AG04450 (cell line): Measurements from ENCODE around the gene KRTAP10-2. TPM values are rescaled to one million over a fixed set of nuclear protein-coding genes. Genes with fewer than 3 reads are reported as not detected.

Experiments used
- CTCF ChIA-PET: fragments of 300-600, 350-600 bp; formaldehyde crosslinking; extraction: SDS; loops from one replicate; lab custom pipeline; 2022; ENCODE audit warnings: antibody characterized with exemption, inconsistent platforms; lab: Charles Lee
- POLR2A ChIA-PET: fragments of 350-600 bp; formaldehyde crosslinking; extraction: SDS; loops from one replicate; lab custom pipeline; 2021; ENCODE audit warnings: antibody characterized with exemption, inconsistent platforms; lab: Yijun Ruan, JAX
- DNase-seq: peaks from one replicate; pipeline ENCODE4 v3.0.0-alpha.2; 2011; ENCODE audit warnings: low read depth, low spot score
- H3K27ac ChIP-seq: one replicate; pipeline ENCODE4 v1.5.1; 2012; ENCODE audit warnings: low read depth, low read length, control low read depth
- H3K27me3 ChIP-seq: one replicate; pipeline ENCODE4 v1.6.0; 2012; ENCODE audit warnings: low read length; ENCODE audit not compliant: control insufficient read depth, insufficient read depth
- H3K4me3 ChIP-seq: 2 replicates; pipeline ENCODE4 v1.5.1; 2011; ENCODE audit warnings: mild to moderate bottlenecking, low read depth, low read length, control low read depth
- H3K9me3 ChIP-seq: 2 replicates; pipeline ENCODE4 v1.5.1; 2012; ENCODE audit warnings: low read length; ENCODE audit not compliant: control insufficient read depth, insufficient read depth
- polyA plus RNA-seq: library from polyadenylated mRNA; depleted of rRNA; stranded (reverse); fragments of >200 nt; gene quantifications from 2 replicates; pipeline ENCODE4 v1.2.3, GENCODE V29; 2011
- TF ChIP-seq, protein P1 (sequence below): IDR thresholded peaks from 2 replicates; pipeline ENCODE4 v1.5.1; 2011; ENCODE audit warnings: low read depth, low read length, control low read depth, inconsistent platforms

KRTAP10-2 gene
- polyA plus RNA-seq, 1 experiment = not detected

DNA sequence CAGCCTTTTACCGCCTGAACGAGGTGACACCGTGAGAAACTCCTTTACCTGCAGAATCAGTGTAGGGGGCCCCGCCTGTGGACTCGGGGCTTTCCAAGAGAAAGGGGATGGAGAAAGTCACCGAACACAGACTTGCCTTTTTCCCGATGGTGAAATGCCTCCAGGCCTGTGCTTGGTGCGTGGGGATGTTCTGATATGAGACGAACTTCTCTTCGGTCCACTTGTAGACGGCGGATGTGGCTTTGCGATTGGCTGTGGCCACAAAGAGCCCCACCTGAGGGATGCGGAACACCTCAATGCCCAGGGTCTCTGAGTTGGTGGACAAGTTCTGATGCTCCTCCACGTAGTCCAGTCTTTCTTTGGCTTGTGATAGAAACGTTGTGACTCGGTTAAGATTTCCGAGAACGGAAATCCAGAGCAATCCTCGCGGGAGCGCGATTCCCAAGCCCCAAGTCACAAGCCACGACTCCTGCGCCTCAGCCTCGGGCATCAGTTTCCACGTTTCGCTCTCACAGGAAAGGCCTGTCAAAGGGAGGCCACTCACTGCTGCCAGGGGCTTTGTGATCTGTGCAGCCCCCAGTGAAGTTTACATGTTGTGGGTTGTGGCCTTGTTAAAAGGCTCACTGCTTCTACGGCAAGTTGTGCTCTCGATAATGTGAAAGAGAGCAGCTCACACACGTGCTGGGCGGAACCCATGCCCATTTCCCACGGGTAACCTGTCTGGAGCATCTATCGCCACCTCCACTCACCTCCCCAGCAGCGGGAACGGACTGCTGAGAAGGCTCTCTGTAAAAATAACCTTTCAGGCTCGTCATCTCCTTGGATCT is 23.9 kb downstream of the KRTAP10-2 start:
- no peak for DNase-seq
- Histone ChIP-seq H3K9me3 (peaks cover 66% of the 10 kb centered on the region), H3K27me3 (no peaks in the 10 kb centered on the region), H3K27ac (no peak overlapping the region), H3K4me3 (no peak overlapping the region)
- ChIA-PET POLR2A (no interaction called here), CTCF (no interaction called here)
- TF ChIP-seq, protein P1, sequence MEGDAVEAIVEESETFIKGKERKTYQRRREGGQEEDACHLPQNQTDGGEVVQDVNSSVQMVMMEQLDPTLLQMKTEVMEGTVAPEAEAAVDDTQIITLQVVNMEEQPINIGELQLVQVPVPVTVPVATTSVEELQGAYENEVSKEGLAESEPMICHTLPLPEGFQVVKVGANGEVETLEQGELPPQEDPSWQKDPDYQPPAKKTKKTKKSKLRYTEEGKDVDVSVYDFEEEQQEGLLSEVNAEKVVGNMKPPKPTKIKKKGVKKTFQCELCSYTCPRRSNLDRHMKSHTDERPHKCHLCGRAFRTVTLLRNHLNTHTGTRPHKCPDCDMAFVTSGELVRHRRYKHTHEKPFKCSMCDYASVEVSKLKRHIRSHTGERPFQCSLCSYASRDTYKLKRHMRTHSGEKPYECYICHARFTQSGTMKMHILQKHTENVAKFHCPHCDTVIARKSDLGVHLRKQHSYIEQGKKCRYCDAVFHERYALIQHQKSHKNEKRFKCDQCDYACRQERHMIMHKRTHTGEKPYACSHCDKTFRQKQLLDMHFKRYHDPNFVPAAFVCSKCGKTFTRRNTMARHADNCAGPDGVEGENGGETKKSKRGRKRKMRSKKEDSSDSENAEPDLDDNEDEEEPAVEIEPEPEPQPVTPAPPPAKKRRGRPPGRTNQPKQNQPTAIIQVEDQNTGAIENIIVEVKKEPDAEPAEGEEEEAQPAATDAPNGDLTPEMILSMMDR = no peak

DNA sequence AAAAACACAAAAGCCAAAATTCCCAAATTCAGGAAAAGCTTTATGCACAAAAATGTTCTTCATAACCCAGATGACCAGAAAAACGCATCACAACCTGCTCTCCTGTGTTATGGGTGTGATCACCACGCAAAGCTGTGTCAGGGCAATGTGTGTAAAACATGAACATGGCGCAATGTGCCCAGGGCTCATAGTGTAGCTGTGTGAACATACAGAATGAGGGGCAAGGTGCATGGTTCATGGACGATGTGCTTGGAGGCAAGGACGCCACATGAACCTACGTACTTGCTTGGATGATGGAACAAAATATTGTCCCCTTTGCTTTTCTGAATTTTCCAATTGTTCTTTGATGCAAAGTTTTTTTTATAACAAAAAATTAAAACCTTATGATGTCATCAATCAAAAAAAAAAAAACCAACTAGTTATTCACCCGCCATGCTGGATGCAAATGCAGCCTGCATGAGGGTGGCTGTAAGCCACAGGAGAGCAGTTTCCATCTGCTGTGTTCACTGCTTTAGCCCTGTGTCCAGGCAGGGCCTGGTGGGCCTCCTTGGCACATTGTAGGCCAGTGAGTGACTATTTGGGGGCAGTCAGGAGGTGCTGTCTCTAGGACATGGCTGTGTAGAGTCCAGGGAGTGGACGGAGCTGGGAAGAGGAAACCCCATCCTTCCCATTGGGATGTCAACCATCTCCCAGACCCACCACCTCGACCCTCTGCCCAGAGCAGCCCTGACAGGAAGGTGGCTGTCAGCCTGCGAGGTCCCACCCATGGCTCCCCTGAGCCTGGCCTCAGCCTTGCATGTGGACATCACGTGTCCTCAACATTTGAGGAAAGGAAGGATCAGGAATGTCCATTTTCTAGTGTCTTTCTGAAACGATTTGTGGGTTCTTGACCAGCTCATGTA is 25.0 kb downstream of the KRTAP10-2 start:
- CTCF ChIA-PET = no interaction called here
- no peak for DNase-seq
- Histone ChIP-seq H3K27ac (no peak overlapping the region), H3K4me3 (no peak overlapping the region), H3K9me3 (peaks cover 67% of the 10 kb centered on the region), H3K27me3 (no peaks in the 10 kb centered on the region)
- TF ChIP-seq, protein P1 = no peak
- POLR2A ChIA-PET = no interaction called here

DNA sequence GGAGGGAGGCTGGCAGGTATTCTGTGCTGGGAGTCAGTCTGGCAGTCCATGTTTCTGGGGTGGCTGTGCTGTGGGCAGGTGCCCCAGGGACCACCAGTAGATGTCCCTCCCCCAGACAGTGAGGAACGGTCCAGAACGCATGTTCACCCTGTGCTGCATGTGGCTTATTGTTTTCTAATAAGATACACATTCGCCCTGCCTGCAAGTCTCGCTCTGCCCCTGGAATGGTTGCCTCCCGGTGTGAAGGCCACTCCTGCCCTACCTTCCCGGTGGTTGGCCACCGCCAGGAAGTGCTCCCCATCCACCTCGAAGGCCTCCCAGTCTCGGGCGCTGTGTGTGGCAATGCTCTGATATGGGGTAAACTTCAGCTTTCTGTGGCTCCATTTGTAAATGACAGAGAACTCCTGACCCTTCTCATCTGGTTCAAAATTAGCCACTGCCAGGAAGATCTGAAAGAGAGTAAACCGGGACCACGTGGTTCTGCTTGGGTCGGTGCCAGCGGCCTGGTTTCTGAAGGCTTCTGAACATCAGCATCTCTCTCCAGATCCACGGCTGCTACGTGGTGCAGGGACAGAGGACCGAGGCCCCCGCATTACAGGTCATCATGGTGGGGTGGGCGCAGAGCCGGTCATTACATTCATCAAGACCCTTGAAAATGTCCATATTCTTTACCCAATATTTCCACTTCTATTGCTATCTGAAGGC is 25.8 kb downstream of the KRTAP10-2 start:
- Histone ChIP-seq H3K9me3 (peaks cover 68% of the 10 kb centered on the region), H3K27me3 (no peaks in the 10 kb centered on the region), H3K27ac (no peak overlapping the region), H3K4me3 (no peak overlapping the region)
- DNase-seq = no peak
- TF ChIP-seq, protein P1 = no peak
- CTCF ChIA-PET = no interaction called here
- POLR2A ChIA-PET = no interaction called here

DNA sequence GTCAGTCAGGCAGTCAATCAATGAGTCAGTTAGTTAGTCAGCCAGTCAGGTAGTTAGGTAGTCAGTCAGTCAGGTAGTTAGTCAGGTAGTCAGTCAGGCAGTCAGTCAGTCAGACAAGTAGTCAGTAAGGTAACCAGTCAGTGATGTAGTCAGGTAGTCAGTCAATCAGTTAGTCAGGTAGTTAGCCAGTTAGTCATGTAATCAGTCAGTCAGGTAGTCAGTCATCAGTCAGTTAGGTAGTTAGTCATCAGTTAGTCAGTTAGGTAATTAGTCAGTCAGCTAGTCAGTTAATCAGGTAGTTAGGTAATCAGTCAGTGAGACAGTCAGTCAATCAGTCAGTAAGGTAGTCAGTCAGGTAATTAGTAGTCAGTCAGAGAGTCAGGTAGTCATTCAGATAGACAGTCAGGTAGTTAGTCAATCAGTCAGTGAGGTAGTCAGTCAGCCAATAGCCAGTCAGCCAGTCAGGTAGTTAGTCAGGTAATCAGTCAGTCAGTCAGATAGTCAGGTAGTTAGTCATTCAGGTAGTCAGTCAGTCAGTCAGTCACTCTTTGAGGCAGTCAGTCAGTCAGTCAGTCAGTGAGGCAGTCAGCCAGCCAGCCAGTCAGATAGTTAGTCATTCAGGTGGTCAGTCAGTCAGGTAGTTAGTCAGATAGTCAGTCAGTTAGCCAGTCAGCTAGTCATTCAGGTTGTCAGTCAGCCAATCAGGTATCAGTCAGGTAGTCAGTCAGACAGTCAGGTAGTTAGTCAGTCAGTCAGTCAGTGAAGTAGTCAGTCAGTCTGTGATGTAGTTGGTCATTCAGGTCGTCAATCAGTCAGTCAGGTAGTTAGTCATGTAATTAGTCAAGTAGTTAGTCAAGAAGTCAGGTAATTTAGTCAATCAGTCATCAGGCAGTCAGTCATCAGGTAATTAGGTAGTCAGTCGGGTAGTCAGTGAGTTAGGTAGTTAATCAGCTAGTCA is 26.6 kb downstream of the KRTAP10-2 start:
- ChIA-PET POLR2A (no interaction called here), CTCF (no interaction called here)

More for the DNA sequence above, 26.6 kb downstream of the KRTAP10-2 start:
- TF ChIP-seq, protein P1 = no peak
- no peak overlapping the region for H3K4me3 ChIP-seq
- H3K27ac ChIP-seq = no peak overlapping the region
- no peak for DNase-seq
- H3K27me3 ChIP-seq = no peaks in the 10 kb centered on the region
- peaks cover 73% of the 10 kb centered on the region for H3K9me3 ChIP-seq
